Testis (tissue), 3 donors: ENCODE data around the gene MPG. TPM values are rescaled to one million over a fixed set of nuclear protein-coding genes. Genes with fewer than 3 reads are reported as not detected.
"Not testable (repeated sequence)": the region's sequence is repeated elsewhere in the genome, so short reads cannot be mapped to it uniquely, and the experiment has no call there.

Source experiments
- DNase-seq: peaks from one replicate; pipeline ENCODE4 v3.0.0-alpha.2; 2019
- H3K27ac ChIP-seq, 2 donors: fragments of 200-600 bp; sonication (generic); one replicate each; pipeline ENCODE4 v1.5.1; 2019
- H3K27me3 ChIP-seq: fragments of 200-600 bp; sonication (generic); one replicate; pipeline ENCODE4 v1.5.1; 2019
- H3K36me3 ChIP-seq: fragments of 200-600 bp; sonication (generic); one replicate; pipeline ENCODE4 v1.5.1; 2017; ENCODE audit warnings: low read depth; ENCODE audit errors: missing control alignments
- H3K4me1 ChIP-seq: fragments of 200-600 bp; sonication (generic); one replicate; pipeline ENCODE4 v1.5.1; 2019
- H3K4me3 ChIP-seq, 2 donors: fragments of 200-600 bp; sonication (generic); one replicate each; pipeline ENCODE4 v1.5.1; 2017 to 2019
- H3K9me3 ChIP-seq: fragments of 200-600 bp; sonication (generic); one replicate; pipeline ENCODE4 v1.5.1; 2017
- CTCF ChIP-seq, 3 experiments: fragments of 450-650 bp in 2 of 3; fragments of 200-600 bp in 1 of 3; sonication (generic) in 1 of 3; IDR thresholded peaks; one replicate each; pipeline ENCODE4 v1.5.1; 2016 to 2019; ENCODE audit warnings: antibody characterized with exemption in 3 of 3, mild to moderate bottlenecking in 2 of 3, moderate library complexity in 1 of 3
- POLR2A ChIP-seq: fragments of 450-650 bp; IDR thresholded peaks from one replicate; pipeline ENCODE4 v1.6.1; 2017; ENCODE audit warnings: antibody characterized with exemption, mild to moderate bottlenecking, moderate library complexity
- WGBS, 2 donors: methylation state at CpG; one replicate each; pipeline ENCODE4 v1.1.5; 2018; 5-methylcytosine and 5-hydroxymethylcytosine counted together
- intact Hi-C: fragments of 100-400 bp; cut with DNase I; formaldehyde crosslinking; loops from one replicate; pipeline ENCODE4 v1.15.1; 2023; ENCODE audit warnings: low total_unique reads
- polyA plus RNA-seq: library from polyadenylated mRNA; stranded (reverse); fragments of 350-450 nt; fragmentation: Illumina TruSeq; extraction: RNeasy Lipid Tissue Mini Kit (QIAGEN cat#74804); gene quantifications from one replicate; pipeline ENCODE4 v1.2.3, GENCODE V29; 2014; ENCODE audit warnings: low read depth, low replicate concordance; ENCODE audit not compliant: insufficient read depth
- total RNA-seq, 2 donors: library from RNA; depleted of rRNA; stranded (reverse); fragments of >200 nt; gene quantifications; one replicate each; pipeline ENCODE4 v1.2.3, GENCODE V29; 2016

The MPG gene
- total and polyA plus RNA-seq, 3 donors from 2014 or later = 42.6 to 61.7 (median 44.8) TPM

DNA sequence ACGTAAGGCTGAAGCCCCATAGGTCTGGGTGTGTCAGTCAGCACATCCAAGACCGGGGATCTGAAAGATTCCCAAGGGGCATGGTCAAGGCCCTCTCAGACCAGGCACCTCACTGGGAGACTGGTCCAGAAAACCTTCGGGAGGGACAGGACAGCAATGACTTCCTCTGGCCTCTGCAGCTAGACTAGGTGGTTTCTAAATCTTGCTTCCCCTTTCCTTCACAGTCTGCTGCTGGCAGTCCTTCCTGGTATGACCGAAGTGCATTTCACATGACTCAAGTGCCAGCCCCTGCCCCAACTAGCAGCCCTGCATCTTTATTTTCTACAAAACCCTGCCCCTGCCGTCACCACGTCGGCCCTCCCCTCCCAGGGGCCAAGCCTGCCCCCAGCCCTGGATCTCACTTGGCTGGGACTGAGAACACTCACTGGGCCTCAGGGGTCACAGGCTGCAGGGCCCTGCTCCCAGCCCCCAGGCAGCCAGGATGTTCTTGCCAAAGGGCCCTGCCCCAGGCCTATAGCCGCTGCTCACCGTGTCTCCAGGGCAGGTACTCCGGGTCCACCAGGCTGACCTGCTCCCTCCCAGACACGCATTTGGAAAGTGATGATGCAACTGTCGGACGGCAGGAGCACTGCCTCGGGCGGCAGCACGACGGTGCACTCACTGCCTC is 42.9 kb upstream of the MPG start:
- no peaks in the 10 kb centered on the region for H3K9me3 ChIP-seq
- WGBS, 2 donors = 66 to 87% methylated on average over 7 to 17 of the region's 17 CpGs
- TF ChIP-seq POLR2A (no peak), CTCF (IDR thresholded peaks at IDR 0.05) (no peak)
- H3K27me3 ChIP-seq = no peaks in the 10 kb centered on the region
- intact Hi-C loops = no loop called here
- H3K36me3 ChIP-seq = no peaks in the 10 kb centered on the region
- no peak overlapping the region for H3K27ac ChIP-seq
- no peak for DNase-seq
- no peak overlapping the region for H3K4me3 ChIP-seq
- no peaks in the 10 kb centered on the region for H3K4me1 ChIP-seq

DNA sequence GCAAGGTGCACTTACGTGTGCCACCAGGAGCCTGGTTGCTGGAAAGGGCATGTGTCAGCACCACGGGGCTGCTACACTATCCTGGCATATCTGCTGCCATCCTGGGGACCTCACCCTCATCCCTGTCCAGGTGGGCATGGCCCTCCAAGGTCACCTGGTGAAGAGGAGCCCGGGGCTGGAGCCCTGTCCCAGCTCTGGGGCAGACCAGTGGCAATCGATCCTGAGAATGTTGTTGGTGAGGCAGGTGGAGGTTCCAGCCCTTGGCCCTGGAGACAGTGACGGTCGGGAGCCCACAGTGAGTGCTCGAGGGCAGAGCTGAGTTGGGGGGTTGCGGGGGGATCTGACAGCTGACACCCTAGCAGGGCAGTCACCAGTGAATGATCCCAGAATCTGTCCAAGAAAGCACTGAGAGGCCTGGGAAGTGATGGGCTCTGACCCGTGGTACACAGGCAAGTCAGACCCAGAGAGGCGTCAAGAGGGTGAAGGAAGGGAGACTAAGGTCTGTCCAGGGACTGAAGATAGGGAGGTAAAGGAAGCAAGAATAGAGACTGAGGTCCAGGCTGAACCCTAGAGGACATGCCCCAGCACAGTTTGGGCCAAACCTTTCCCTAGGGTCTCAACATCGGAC is 42.2 kb upstream of the MPG start:
- H3K4me1 ChIP-seq = no peaks in the 10 kb centered on the region
- H3K36me3 ChIP-seq = no peaks in the 10 kb centered on the region
- H3K27me3 ChIP-seq = no peaks in the 10 kb centered on the region
- TF ChIP-seq CTCF (IDR thresholded peaks at IDR 0.05) (no peak), POLR2A (no peak)
- H3K27ac ChIP-seq = no peak overlapping the region
- intact Hi-C loops = no loop called here
- H3K9me3 ChIP-seq = no peaks in the 10 kb centered on the region
- DNase-seq = no peak
- 90 to 91% methylated on average over 5 to 11 of the region's 11 CpGs for WGBS, 2 donors
- no peak overlapping the region for H3K4me3 ChIP-seq

DNA sequence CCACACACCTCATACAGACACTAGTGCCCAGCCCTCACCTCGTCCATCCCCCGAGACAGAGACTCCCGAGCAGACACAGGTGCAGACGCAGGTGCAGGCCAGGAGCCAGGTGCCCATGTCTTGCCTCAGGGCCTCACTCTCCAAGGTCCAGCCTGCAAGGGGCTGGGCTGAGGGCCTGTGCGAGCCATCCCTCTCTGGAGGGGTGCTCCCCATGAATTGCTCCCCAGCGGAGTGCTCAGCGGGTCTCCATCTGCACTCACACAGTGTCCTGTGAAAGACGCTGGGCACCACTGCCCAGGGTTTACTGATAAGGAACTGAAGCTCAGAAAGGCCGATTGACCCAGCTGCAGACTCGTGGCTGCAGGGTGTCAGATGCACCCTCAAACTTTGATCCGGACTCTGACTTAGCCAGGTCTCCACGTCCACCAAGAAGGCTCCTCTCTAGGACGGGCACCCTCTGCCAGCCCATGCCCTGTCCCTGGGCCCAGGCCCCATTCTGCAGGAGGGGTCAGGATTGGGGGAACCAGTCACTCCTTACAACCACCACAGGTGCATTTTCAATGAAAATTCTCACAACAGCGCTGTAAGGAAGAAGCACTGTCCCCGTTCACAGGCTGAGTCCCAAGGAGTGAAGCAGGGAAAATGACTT is 41.6 kb upstream of the MPG start:
- TF ChIP-seq POLR2A (no peak), CTCF (IDR thresholded peaks at IDR 0.05) (no peak)
- DNase-seq = no peak

GRCh38 chr16:37511-37910 is 40.5 kb upstream of the MPG start:
- H3K4me1 ChIP-seq = no peaks in the 10 kb centered on the region
- no peaks in the 10 kb centered on the region for H3K9me3 ChIP-seq
- H3K27ac ChIP-seq = no peak overlapping the region
- TF ChIP-seq CTCF (IDR thresholded peaks at IDR 0.05) (no peak), POLR2A (no peak)
- H3K27me3 ChIP-seq = no peaks in the 10 kb centered on the region
- intact Hi-C loops = no loop called here
- DNase-seq = no peak
- WGBS, 2 donors = 97 to 98% methylated on average over 5 of the region's 5 CpGs
- no peaks in the 10 kb centered on the region for H3K36me3 ChIP-seq
- no peak overlapping the region for H3K4me3 ChIP-seq

More for the DNA sequence above, 41.6 kb upstream of the MPG start:
- intact Hi-C loops = no loop called here
- no peaks in the 10 kb centered on the region for H3K27me3 ChIP-seq
- no peaks in the 10 kb centered on the region for H3K4me1 ChIP-seq
- no peak overlapping the region for H3K27ac ChIP-seq
- H3K36me3 ChIP-seq = no peaks in the 10 kb centered on the region
- H3K9me3 ChIP-seq = no peaks in the 10 kb centered on the region
- WGBS, 2 donors = 89 to 95% methylated on average over 14 to 15 of the region's 15 CpGs
- no peak overlapping the region for H3K4me3 ChIP-seq

GRCh38 chr16:38206-38605 is 39.8 kb upstream of the MPG start:
- DNase-seq, intact Hi-C loops: not testable (repeated sequence)
- 73 to 94% methylated on average over 8 to 11 of the region's 11 CpGs for WGBS, 2 donors

More at GRCh38 chr16:38206-38605, 39.8 kb upstream of the MPG start:
- not testable (repeated sequence) for H3K27ac ChIP-seq, H3K4me1 ChIP-seq, H3K36me3 ChIP-seq, H3K4me3 ChIP-seq, H3K27me3 ChIP-seq, H3K9me3 ChIP-seq
